Chondrocyte (in vitro differentiated cells): ENCODE data around the gene PCBP2. TPM values are rescaled to one million over a fixed set of nuclear protein-coding genes. Genes with fewer than 3 reads are reported as not detected.

ENCODE experiments used
- DNase-seq: peaks from one replicate; pipeline ENCODE4 v3.0.0; 2021; ENCODE audit warnings: mixed read lengths, low spot score
- H3K27ac Mint-ChIP-seq: one replicate; pipeline ENCODE4 v1.8.0; 2021; ENCODE audit warnings: mild to moderate bottlenecking, moderate library complexity, mixed read lengths; ENCODE audit not compliant: unreplicated experiment
- H3K27me3 Mint-ChIP-seq: 2 replicates; pipeline ENCODE4 v1.8.0; 2021; ENCODE audit warnings: low read depth, mixed read lengths
- H3K36me3 Mint-ChIP-seq: 2 replicates; pipeline ENCODE4 v1.8.0; 2021; ENCODE audit warnings: low read depth, mixed read lengths
- H3K4me1 Mint-ChIP-seq: 2 replicates; pipeline ENCODE4 v1.8.0; 2021; ENCODE audit warnings: low read depth, mild to moderate bottlenecking, mixed read lengths
- H3K4me3 Mint-ChIP-seq: one replicate; pipeline ENCODE4 v1.8.0; 2021; ENCODE audit warnings: mild to moderate bottlenecking, moderate library complexity, mixed read lengths; ENCODE audit not compliant: unreplicated experiment
- H3K9me3 Mint-ChIP-seq: 2 replicates; pipeline ENCODE4 v1.8.0; 2021; ENCODE audit warnings: low read depth, mixed read lengths
- total RNA-seq: library from RNA; stranded (reverse); gene quantifications from 3 replicates; pipeline ENCODE4 v1.2.1, GENCODE V29; 2021
- TF ChIP-seq, protein P1 (sequence below): fragments of 200-600 bp; sonication (generic); IDR thresholded peaks from 2 replicates; pipeline ENCODE4 v1.5.0; 2021; ENCODE audit warnings: antibody characterized with exemption, mild to moderate bottlenecking, moderate library complexity

Gene PCBP2
- total RNA-seq, 1 donor from 2014 or later: 611 TPM

DNA sequence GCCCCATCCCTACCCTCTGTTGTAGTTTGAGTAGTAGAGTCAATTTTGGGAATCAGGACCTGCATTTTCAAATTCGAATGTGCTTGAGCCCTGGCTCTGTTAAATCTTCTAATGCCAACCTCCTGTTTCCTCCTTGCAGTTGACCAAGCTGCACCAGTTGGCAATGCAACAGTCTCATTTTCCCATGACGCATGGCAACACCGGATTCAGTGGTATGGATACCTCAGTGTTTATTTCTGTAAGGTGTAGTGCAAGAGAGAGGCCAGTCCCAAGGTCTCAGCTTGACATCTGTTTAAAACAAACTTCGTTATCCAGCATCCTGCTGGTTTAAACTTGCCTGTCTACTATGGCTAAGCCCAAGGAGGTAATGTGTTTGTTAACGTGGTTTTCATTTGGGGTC lies 15.2 kb downstream of the PCBP2 start:
- Mint-ChIP-seq H3K4me3 (no peak overlapping the region), H3K27ac (no peak overlapping the region)
- TF ChIP-seq, protein P1, sequence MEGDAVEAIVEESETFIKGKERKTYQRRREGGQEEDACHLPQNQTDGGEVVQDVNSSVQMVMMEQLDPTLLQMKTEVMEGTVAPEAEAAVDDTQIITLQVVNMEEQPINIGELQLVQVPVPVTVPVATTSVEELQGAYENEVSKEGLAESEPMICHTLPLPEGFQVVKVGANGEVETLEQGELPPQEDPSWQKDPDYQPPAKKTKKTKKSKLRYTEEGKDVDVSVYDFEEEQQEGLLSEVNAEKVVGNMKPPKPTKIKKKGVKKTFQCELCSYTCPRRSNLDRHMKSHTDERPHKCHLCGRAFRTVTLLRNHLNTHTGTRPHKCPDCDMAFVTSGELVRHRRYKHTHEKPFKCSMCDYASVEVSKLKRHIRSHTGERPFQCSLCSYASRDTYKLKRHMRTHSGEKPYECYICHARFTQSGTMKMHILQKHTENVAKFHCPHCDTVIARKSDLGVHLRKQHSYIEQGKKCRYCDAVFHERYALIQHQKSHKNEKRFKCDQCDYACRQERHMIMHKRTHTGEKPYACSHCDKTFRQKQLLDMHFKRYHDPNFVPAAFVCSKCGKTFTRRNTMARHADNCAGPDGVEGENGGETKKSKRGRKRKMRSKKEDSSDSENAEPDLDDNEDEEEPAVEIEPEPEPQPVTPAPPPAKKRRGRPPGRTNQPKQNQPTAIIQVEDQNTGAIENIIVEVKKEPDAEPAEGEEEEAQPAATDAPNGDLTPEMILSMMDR: no peak

DNA sequence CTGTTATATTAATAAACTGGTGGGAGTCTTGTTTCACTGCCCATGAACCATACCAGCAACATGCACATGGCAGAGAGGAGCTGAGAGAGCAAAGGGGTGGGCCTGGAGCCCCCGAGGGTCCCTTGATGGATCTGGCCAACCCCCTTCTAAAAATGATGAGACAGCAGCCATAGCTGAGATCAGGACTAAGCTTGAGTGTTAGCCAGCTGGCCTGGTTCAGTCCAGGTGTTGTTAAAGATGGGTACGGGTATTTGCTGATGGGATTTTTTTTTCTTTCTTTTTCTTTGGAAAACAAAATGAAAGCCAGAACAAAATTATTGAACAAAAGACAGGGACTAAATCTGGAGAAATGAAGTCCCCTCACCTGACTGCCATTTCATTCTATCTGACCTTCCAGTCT lies 16.0 kb downstream of the PCBP2 start:
- Mint-ChIP-seq H3K9me3 (no peaks in the 10 kb centered on the region), H3K27ac (no peak overlapping the region), H3K36me3 (peaks cover 57% of the 10 kb centered on the region), H3K4me3 (no peak overlapping the region), H3K4me1 (peaks cover 22% of the 10 kb centered on the region), H3K27me3 (no peaks in the 10 kb centered on the region)
- TF ChIP-seq, protein P1: no peak
- peak; percentile 37 for DNase-seq

More for the DNA sequence above, 15.2 kb downstream of the PCBP2 start:
- Mint-ChIP-seq H3K36me3 (peaks cover 60% of the 10 kb centered on the region), H3K27me3 (no peaks in the 10 kb centered on the region), H3K9me3 (no peaks in the 10 kb centered on the region), H3K4me1 (peaks cover 18% of the 10 kb centered on the region)
- DNase-seq: no peak

DNA sequence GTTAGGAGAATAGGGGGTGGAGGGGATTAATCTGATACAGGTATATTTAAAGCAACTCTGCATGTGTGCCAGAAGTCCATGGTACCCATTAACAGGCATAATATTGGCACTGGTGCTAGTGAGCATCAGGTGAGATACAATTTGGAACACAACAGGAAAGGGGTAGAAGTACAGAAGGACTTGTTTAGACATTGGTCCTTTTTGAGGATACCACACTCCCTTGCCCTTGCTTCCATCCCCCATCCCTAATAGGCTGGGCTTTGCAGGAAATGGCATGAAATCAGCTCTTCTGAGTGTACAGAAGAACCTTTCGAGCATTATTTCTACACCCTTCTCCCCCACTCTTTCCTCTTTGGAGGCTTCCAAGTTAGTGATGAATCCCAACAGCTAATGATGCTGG lies 16.4 kb downstream of the PCBP2 start:
- H3K27me3 Mint-ChIP-seq: no peaks in the 10 kb centered on the region
- no peak overlapping the region for H3K4me3 Mint-ChIP-seq
- TF ChIP-seq, protein P1: no peak
- peaks cover 55% of the 10 kb centered on the region for H3K36me3 Mint-ChIP-seq
- H3K9me3 Mint-ChIP-seq: no peaks in the 10 kb centered on the region
- DNase-seq: no peak
- peaks cover 20% of the 10 kb centered on the region for H3K4me1 Mint-ChIP-seq
- no peak overlapping the region for H3K27ac Mint-ChIP-seq

DNA sequence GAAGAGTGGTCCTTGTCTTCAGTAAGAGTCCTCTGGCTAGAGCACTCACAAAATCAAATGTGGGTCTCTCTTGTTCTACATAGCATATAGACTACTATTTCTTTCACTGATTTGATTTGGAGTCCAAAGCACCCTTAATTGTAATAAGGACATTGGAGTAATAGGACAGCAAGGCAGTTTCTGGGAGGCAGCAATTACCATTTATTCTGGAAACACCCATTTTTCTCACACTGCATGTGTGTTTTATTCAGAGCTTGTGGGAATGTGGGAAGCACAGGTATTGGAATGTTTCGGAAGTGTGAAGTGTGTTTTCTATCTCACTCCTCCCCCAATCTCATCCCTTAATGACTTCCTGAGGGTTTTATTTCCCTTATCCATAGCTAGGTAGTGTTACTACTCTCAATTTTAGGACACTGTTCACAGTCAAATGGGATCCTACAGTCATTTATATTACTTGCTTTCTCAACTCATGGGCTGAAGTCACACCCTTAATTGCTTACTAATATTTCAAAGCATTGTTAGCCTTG lies 20.2 kb downstream of the PCBP2 start:
- TF ChIP-seq, protein P1: no peak
- DNase-seq: no peak
- Mint-ChIP-seq H3K36me3 (peaks cover 52% of the 10 kb centered on the region), H3K9me3 (no peaks in the 10 kb centered on the region), H3K27me3 (no peaks in the 10 kb centered on the region), H3K27ac (peak overlapping the region; percentile 23), H3K4me3 (no peak overlapping the region), H3K4me1 (peaks cover 37% of the 10 kb centered on the region)

DNA sequence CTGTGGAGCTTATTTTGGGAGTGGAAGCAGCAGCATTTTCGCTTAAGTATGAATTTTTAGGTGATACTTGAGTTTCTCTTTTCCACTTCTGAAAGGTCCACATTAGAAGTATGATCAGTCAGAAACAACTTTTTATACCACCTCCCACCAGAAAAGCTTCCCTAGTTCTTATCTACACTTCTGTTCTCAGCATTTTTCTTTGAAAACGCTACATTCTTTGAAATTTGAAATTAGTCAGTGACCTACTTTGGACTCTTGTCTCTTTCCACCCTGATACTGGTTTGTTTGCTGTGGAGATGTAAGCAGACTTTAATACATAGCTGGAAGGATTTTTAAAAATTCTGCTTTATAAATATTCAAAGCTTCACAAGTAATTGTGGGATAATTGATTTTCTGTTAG lies 22.2 kb downstream of the PCBP2 start:
- Mint-ChIP-seq H3K4me1 (peaks cover 48% of the 10 kb centered on the region), H3K9me3 (no peaks in the 10 kb centered on the region), H3K36me3 (peaks cover 41% of the 10 kb centered on the region), H3K4me3 (no peak overlapping the region), H3K27me3 (no peaks in the 10 kb centered on the region), H3K27ac (peak overlapping the region; percentile 22)
- DNase-seq: no peak
- TF ChIP-seq, protein P1: no peak
